ENCODE results near the gene MCF2L2. TPM values are rescaled to one million over a fixed set of nuclear protein-coding genes. Genes with fewer than 3 reads are reported as not detected.
"Not testable (repeated sequence)": the region's sequence is repeated elsewhere in the genome, so short reads cannot be mapped to it uniquely, and the experiment has no call there.

MCF2L2 gene
- total and polyA plus RNA-seq, 9 donors: 0.12 to 2.2 (median 0.61) TPM

DNA sequence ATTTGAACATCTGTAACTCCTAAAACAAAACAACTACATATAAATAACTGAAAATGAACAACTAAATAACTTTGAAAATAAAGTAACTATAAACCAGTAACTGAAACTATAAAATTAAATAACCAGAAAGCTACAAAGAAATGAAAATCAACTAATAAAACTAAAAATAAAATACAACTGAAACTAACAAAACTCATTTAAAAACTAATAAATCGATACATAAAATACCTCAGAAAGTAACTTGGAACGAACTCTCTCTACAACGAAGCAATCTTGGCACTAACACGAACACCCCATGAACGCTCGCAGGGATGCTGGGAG lies 249.9 kb downstream of the MCF2L2 start:
- DNase-seq: no peak
- Histone ChIP-seq H3K36me3 (no peaks in the 10 kb centered on the region), H3K4me1 (ENCODE audit: insufficient read depth) (no peaks in the 10 kb centered on the region), H3K27ac (no peak overlapping the region), H3K9me3 (no peaks in the 10 kb centered on the region), H3K27me3 (no peaks in the 10 kb centered on the region), H3K4me3 (peak overlapping the region; percentile 39)
- TF ChIP-seq, protein P1, sequence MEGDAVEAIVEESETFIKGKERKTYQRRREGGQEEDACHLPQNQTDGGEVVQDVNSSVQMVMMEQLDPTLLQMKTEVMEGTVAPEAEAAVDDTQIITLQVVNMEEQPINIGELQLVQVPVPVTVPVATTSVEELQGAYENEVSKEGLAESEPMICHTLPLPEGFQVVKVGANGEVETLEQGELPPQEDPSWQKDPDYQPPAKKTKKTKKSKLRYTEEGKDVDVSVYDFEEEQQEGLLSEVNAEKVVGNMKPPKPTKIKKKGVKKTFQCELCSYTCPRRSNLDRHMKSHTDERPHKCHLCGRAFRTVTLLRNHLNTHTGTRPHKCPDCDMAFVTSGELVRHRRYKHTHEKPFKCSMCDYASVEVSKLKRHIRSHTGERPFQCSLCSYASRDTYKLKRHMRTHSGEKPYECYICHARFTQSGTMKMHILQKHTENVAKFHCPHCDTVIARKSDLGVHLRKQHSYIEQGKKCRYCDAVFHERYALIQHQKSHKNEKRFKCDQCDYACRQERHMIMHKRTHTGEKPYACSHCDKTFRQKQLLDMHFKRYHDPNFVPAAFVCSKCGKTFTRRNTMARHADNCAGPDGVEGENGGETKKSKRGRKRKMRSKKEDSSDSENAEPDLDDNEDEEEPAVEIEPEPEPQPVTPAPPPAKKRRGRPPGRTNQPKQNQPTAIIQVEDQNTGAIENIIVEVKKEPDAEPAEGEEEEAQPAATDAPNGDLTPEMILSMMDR (IDR thresholded peaks at IDR 0.05): no peak
- WGBS, 3 donors: 1 to 3% (median 2%) methylated on average over 6 of the region's 6 CpGs
- intact Hi-C loops (cut with DNase I): loop anchor here in 1 of 4 donors (5.0 kb wide), 1 partner anchor 56 kb away; no protein-coding TSS in a partner anchor

DNA sequence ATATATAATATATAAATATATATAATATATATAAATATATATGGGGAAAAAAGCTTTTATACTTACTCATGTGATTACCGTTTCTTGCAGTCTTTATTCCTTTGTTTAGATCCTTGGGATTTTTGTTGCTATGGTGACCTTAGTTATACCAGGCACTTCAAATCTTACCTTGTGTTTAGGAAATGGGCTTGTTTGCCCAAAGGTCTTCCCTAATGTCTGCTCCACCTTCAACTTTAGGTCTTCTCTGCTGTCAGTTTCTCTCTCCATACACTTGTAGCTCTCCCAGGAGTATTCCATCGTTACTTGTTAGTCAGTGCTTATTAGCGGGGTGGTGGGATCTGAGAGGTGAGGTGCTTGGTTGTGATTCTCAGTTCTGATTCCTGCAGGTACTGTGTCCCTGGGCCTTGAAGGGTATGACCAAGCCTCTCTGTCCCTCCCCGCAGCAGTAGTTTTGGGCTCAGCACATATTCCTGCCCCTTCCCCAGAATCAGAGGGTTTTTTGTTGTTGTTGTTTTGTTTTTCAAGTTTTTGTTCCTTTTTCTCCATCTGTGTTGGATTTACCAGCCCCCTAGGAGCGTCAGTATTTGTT lies 256.3 kb downstream of the MCF2L2 start:
- H3K27ac ChIP-seq: no peak overlapping the region
- H3K4me1 ChIP-seq (ENCODE audit: insufficient read depth): no peaks in the 10 kb centered on the region
- H3K36me3 ChIP-seq: no peaks in the 10 kb centered on the region
- no peak overlapping the region for H3K4me3 ChIP-seq
- intact Hi-C loops (cut with DNase I): no loop called here
- TF ChIP-seq POLR2A (IDR thresholded peaks at IDR 0.05) (no peak), EP300 (IDR thresholded peaks at IDR 0.05) (no peak)
- WGBS, 3 donors: 68 to 76% (median 73%) methylated on average over 5 of the region's 5 CpGs
- no peaks in the 10 kb centered on the region for H3K27me3 ChIP-seq
- no peak for DNase-seq
- H3K9me3 ChIP-seq: no peaks in the 10 kb centered on the region

DNA sequence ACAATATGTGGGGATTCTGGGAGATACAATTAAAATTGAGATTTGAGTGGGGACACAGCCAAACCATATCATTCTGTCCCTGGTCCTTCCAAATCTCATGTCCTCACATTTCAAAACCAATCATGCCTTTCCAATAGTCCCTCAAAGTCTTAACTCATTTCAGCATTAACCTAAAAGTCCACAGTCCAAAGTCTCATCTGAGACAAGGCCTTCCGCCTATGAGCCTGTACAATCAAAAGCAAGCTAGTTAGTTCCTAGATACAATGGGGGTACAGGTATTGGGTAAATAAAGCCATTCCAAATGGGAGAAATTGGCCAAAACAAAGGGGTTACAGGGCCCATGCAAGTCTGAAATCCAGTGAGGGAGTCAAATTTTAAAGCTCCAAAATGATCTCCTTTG lies 260.4 kb downstream of the MCF2L2 start:
- intact Hi-C loops (cut with DNase I); H3K27me3 ChIP-seq; H3K36me3 ChIP-seq; H3K9me3 ChIP-seq; H3K27ac ChIP-seq; H3K4me1 ChIP-seq (ENCODE audit: insufficient read depth); H3K4me3 ChIP-seq; DNase-seq: not testable (repeated sequence)
- 94 to 97% (median 96%) methylated on average over 1 of the region's 1 CpG for WGBS, 3 donors

DNA sequence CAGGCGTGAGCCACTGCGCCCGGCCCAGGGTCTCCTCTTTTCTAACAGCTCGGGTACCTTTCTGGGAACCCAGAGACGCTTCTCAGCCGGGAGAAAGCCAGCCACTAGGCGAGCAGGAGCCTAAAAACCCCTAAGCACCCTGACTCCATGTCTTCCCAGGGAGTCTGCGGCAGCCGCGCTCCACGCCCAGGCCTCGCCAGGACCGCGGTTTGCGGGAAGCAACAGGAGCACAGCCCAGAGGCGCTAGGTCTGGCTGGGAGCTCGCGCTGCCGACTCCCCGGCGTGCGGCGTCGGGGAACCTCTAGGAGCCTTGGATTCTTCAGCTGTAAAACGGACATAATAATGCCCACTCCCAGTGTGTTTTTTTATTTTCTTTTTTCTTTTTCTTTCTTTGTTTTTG lies 264.9 kb downstream of the MCF2L2 start:
- no peak for TF ChIP-seq POLR2A (IDR thresholded peaks at IDR 0.05)
- TF ChIP-seq EP300 (IDR thresholded peaks at IDR 0.05): no peak
- TF ChIP-seq, protein P1 (IDR thresholded peaks at IDR 0.05): no peak
- peaks cover 3% of the 10 kb centered on the region for H3K4me1 ChIP-seq (ENCODE audit: insufficient read depth)
- no peaks in the 10 kb centered on the region for H3K27me3 ChIP-seq
- intact Hi-C loops (cut with DNase I): loop anchor here in 1 of 4 donors (5.0 kb wide), 1 partner anchor 164 kb away; no protein-coding TSS in a partner anchor
- H3K4me3 ChIP-seq: no peak overlapping the region
- H3K27ac ChIP-seq: no peak overlapping the region
- 86 to 92% (median 89%) methylated on average over 25 of the region's 25 CpGs for WGBS, 3 donors
- no peak for DNase-seq
- no peaks in the 10 kb centered on the region for H3K36me3 ChIP-seq
- H3K9me3 ChIP-seq: no peaks in the 10 kb centered on the region

DNA sequence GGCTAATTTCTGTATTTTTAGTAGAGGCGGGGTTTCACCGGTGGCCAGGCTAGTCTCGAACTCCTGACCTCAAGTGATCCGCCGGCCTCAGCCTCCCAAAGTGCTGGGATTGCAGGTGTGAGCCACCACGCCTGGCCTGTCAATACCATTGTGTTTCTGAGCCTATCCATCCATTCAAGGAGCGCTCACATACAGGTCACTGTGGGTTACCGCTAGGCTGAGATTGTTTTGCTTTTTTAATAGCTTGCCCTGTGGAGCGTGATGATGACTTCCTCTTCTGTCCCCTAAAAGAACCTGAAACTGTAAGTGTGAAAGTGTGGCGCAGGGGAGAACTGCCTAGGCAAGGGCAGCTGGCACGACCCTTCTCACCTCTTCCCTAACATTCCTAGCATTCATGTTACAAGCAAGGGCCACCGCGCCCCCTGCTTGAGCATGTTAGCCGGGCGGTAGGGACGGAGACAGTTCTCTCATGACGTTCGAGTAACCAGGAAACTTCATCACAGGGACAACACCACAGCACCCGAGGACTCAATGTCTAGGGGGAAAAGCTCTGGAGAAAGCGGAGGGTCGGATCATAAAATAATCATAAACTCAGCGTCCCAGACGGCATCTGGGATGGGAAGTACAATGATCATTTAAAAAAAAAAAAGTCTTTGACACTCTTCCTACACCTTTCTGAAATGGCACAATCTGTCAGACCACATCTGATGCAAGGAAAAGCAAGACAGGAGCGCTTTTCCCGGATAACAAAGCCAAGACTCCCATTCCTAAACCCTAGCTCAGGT lies 266.7 kb downstream of the MCF2L2 start:
- intact Hi-C loops (cut with DNase I): loop anchor here in 1 of 4 donors (5.0 kb wide), 1 partner anchor 166 kb away; no protein-coding TSS in a partner anchor
- H3K27me3 ChIP-seq: no peaks in the 10 kb centered on the region

More for the DNA sequence above, 266.7 kb downstream of the MCF2L2 start:
- WGBS, 3 donors: 45 to 48% (median 48%) methylated on average over 25 of the region's 25 CpGs
- peaks cover 3% of the 10 kb centered on the region for H3K4me1 ChIP-seq (ENCODE audit: insufficient read depth)
- no peaks in the 10 kb centered on the region for H3K36me3 ChIP-seq
- peak overlapping the region; percentile 27 for H3K4me3 ChIP-seq
- TF ChIP-seq, protein P1 (IDR thresholded peaks at IDR 0.05): no peak
- no peak for TF ChIP-seq EP300 (IDR thresholded peaks at IDR 0.05)
- TF ChIP-seq POLR2A (IDR thresholded peaks at IDR 0.05): no peak
- no peak overlapping the region for H3K27ac ChIP-seq
- H3K9me3 ChIP-seq: no peaks in the 10 kb centered on the region
- no peak for DNase-seq
